Posterior cingulate gyrus (tissue), 11 donors: ENCODE data around the gene OOSP4A.
"Not testable (repeated sequence)": the region's sequence is repeated elsewhere in the genome, so short reads cannot be mapped to it uniquely, and the experiment has no call there.

ENCODE experiments used
- DNase-seq, 10 donors: peaks; one replicate each; pipeline versions ENCODE4 v3.0.0 to v3.0.0-alpha.2; 2020 to 2021; ENCODE audit warnings: mixed read lengths in 3 of 10
- intact Hi-C: fragments of 100-400 bp; cut with DNase I; formaldehyde crosslinking; loops from one replicate; pipeline ENCODE4 v1.15.1; 2023

OOSP4A gene

GRCh38 chr11:59968395-59968783 is 4.6 kb downstream of the OOSP4A start:
- intact Hi-C loops: no loop called here
- no peak for DNase-seq

GRCh38 chr11:59973097-59973496 is 9.3 kb downstream of the OOSP4A start:
- intact Hi-C loops: no loop called here

DNA sequence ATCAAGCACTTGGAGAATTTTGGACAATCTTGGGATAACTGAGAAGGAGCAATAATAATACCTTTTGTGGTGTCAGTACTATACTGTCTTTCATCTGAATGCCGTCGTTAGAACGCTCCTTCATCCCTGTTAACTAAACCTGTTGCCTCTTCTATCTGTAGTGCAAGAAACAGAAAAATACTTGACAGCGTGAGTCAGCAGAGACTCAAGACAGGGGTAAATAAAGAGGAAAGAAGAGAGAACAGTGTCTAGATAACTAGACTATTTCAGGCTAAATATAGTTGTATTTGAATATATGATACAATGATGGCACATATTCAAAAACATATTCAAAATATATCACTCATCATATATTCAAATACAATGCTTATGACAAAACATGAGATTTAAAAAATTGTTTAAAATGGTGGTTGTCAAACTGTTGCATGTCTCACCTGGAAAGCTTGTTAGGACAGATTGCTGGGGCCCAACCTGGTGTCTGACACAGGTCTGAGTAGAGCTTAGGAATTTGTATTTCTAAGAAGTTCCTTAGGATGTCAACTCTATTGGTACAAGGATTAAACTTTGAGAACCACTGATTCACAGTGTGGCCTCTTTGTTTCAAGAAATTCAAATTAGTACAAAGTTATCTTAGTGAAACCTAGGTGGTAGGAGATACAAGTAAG is 17.4 kb downstream of the OOSP4A start:
- no peak for DNase-seq
- intact Hi-C loops: no loop called here

More at GRCh38 chr11:59973097-59973496, 9.3 kb downstream of the OOSP4A start:
- DNase-seq: no peak

DNA sequence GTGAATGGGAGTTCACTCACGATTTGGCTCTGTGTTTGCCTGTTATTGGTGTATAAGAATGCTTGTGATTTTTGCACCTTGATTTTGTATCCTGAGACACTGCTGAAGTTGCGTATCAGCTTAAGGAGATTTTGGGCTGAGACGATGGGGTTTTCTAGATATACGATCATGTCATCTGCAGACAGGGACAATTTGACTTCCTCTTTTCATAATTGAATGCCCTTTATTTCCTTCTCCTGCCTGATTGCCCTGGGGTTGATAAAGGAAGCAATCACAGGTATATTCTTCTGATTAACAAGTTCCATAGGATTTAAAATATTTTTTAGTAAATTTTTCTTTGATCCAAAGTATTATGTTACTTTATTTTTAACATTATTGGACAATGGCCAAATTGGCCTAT is 18.2 kb downstream of the OOSP4A start:
- DNase-seq, intact Hi-C loops: not testable (repeated sequence)

- DNase-seq: no peak
- intact Hi-C loops: no loop called here
Observed at GRCh38 chr11:59983212-59983611, 19.4 kb downstream of the OOSP4A start.

GRCh38 chr11:59984368-59984767 is 20.5 kb downstream of the OOSP4A start:
- intact Hi-C loops: no loop called here
- no peak for DNase-seq

GRCh38 chr11:59990421-59990820 is 26.6 kb downstream of the OOSP4A start:
- no peak for DNase-seq
- intact Hi-C loops: no loop called here

GRCh38 chr11:59992425-59992824 is 28.6 kb downstream of the OOSP4A start:
- intact Hi-C loops: no loop called here
- no peak for DNase-seq

DNA sequence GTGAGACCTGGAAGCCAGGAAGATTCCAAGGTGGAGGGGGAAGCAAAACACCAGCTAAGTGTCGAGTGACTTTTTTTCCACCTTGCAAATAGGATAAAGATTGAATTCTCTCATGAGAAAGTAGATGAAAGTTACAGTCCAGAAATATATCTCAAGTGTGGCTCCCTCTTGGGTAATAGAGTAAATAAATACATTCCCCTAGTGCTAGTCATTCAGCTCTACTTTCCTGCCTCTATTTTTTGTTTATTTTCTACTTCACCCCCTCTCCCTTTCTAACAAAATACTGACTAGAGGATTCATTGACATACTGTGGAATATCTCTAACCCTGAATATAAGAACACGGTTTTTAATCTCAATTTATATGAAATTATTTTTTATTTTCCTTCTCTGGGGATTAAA is 34.0 kb downstream of the OOSP4A start:
- intact Hi-C loops: no loop called here

GRCh38 chr11:59999691-60000090 is 35.9 kb downstream of the OOSP4A start:
- intact Hi-C loops: no loop called here
- no peak for DNase-seq

More for the DNA sequence above, 34.0 kb downstream of the OOSP4A start:
- no peak for DNase-seq

DNA sequence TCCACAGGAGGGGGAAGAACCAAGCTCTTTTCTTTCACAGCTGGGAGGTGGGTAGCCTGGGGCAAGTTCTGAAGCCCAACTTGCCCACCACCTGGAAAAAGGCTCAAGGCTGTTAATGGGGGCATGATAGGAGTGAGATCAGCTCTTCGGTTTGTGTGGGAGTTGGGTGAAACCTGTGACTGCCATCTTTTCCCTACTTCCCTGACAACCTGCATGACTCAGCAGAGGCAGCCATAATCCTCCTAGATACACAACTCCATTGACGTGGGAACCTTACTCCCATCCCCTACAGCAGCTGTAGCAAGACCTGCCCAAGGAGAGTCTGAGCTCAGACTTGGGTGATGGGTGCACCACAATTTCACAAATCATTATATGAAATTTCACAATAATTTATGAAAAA is 39.9 kb downstream of the OOSP4A start:
- intact Hi-C loops: no loop called here
- DNase-seq: no peak

DNA sequence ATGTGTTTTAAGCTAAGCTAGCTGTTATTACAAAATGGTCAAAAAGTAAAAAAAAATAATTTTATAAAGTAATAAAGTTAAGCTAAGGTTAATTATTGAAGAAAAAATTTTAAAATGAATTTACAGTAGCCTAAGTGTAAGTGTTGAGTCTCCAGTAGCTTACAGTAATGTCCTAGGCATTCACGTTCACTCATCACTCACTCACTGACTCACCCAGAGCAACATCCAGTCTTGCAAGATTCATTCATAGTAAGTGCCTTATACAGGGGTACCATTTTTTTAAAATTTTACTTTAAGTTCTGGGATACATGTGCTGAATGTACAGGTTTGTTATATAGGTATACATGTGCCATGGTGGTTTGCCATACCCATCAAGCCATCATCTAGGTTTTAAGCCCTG is 41.5 kb downstream of the OOSP4A start:
- no peak for DNase-seq
- intact Hi-C loops: no loop called here

- intact Hi-C loops: no loop called here
- no peak for DNase-seq
Observed at GRCh38 chr11:60016881-60017280, 53.0 kb downstream of the OOSP4A start, which contains the start of gene OOSP4B. TSS of gene OOSP4B (plus strand) at chr11:60017181.

GRCh38 chr11:60018058-60018457 is 54.2 kb downstream of the OOSP4A start:
- intact Hi-C loops: no loop called here
- DNase-seq: no peak
